Measurements from ENCODE around the gene LGI1.

The LGI1 gene

DNA sequence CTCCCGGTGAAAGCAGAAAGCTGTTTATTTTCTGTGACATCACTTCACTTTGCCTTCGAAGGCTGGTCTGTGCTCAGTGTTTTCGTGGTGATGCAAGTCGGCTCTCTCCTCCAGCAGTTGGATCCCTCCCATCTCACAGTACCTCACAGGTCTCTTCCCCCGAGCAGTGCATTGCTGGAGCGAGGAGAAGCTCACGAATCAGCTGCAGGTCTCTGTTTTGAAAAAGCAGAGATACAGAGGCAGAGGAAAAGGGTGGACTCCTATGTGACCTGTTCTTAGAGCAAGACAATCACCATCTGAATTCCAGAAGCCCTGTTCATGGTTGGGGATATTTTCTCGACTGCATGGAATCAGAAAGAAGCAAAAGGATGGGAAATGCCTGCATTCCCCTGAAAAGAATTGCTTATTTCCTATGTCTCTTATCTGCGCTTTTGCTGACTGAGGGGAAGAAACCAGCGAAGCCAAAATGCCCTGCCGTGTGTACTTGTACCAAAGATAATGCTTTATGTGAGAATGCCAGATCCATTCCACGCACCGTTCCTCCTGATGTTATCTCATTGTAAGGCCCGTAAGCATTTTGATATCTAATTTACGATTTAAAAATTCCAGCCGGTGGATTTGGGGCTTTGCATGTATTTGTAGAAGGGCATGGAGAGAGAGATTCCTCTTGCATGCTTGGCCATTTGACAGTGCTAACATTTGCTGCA lies at the start of gene LGI1:
Gene LGI1 (plus strand): TSS at position 136 of the 707 bp plus-strand sequence. CDS start 209 bp downstream, at position 345.
- DNase-seq, result no peak

- no peak for DNase-seq
Measured at GRCh38 chr10:93710333-93710909, 47.3 kb upstream of the LGI1 start.

- DNase-seq, result no peak
Measured at GRCh38 chr10:93711891-93712290, 45.8 kb upstream of the LGI1 start.

GRCh38 chr10:93712593-93712992 lies 45.1 kb upstream of the LGI1 start:
- DNase-seq, result no peak

- no peak for DNase-seq
Measured at GRCh38 chr10:93715345-93715744, 42.4 kb upstream of the LGI1 start.

DNA sequence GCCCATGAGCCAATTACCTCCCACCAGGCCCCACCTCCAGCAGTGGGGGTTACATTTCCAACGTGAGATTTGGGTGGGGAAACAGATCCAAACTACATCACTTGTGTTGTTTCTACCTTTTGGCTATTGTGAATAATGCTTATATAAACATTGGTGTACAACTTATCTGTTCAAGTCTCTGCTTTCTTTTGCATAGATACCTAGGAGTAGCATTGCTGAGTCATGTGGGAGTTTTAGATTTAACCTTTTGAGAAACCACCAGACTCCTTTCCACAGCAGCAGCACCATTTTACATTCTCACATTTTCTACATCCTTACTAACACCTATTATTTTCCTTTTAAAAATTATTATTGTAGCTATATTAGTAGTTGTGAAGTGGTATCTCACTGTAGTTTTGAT lies 41.0 kb upstream of the LGI1 start:
- DNase-seq, result no peak

GRCh38 chr10:93718937-93719725 lies 38.6 kb upstream of the LGI1 start:
- no peak for DNase-seq

- DNase-seq, result no peak
Measured at GRCh38 chr10:93719901-93720300, 37.8 kb upstream of the LGI1 start.

DNA sequence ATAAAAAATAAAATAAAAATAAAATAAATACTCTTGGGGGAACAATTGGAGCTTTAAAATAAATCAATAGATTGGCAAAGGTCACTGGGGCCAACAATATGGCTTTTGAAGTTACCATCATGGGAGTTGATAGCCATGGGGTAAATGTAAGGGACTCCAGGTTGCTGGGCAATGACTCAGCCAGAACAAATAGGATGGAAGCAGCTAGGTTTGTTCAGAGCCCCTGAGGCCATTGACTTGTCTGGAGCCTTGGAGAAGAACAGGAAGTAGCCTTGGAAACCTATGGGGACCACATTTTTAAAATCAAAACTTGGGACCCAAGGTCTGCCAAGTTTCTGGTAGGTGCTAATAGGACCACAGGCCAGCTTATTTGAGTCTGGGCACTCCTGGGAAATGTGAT lies 35.2 kb upstream of the LGI1 start:
- no peak for DNase-seq

DNA sequence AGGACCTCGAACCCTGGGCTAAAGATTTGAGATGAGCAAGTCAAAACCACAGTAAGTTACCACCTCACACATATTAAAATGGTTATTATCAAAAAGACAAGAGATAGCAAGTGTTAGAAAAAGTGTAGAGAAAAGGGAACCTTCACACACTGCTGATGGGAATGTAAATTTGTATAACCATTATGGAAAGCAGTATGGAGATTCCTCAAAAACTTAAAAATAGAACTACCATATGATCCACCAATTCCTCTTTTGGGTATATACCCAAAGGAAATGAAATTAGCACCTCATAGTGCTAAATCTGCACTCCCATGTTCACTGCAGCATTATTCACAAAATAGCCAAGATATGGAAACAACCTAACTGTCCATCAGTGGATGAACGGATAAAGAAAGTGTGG lies 34.6 kb upstream of the LGI1 start:
- DNase-seq, result no peak

GRCh38 chr10:93726024-93726423 lies 31.7 kb upstream of the LGI1 start:
- no peak for DNase-seq

GRCh38 chr10:93741367-93741766 lies 16.4 kb upstream of the LGI1 start:
- DNase-seq, result no peak

DNA sequence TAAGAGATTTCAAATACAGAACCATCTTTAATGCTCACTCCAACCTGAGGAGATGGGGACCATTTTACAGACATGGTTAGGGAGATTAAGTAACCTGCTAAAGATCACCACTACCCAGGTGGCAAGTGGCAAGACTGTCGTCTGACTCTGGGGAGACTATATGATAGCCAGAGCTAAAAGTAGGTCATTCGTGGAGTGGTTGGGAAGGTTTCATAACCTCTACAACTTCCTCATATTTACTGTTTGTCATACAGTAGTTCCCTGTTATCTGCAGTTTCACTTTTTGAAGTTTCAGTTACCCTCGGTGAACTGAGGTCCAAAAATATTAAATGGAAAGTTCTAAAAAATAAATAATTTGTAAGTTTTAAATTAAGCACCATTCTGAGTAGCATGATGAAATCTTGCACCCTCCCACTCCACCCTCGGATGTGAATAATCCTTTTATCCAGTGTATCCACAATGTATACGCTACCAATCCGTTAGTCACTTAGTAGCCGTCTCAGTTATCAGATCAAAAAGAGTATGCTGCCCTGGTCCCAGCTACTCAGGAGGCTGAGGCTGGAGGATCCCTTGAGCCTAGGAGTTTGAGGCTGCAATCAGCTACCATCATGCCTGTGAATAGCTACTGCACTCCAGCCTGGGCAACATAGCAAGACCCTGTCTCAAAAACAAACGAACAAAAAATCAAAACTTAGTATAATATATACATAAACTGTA lies 14.9 kb upstream of the LGI1 start:
- no peak for DNase-seq

GRCh38 chr10:93745408-93746065 lies 12.2 kb upstream of the LGI1 start:
- DNase-seq, result peak in 1 of 2 experiments; percentile 1

DNA sequence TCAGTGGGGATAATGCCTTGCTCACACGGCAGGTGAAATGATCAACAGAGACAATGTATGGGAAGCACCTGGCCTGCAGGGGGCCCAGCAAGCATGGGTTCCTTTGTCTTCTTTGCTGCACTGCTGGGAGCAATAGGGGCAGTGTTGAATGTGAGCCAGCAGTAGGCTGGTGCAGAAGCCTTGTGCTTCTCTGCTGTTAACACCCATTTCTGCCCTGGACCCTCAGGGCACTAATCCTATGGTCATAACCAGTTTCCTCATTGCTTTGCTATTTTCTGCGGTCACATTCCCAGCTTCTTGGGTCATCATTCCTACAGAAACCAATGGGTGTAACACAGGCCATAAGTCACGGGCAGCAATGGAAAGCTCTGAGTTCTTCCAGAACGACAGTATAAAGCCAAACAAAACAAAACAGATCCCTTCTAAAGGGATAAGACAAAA lies 10.9 kb upstream of the LGI1 start:
- peak; percentile 20 to 74 for DNase-seq

GRCh38 chr10:93749218-93749799 lies 8.4 kb upstream of the LGI1 start:
- DNase-seq, result no peak

GRCh38 chr10:93751124-93751523 lies 6.6 kb upstream of the LGI1 start:
- no peak for DNase-seq

GRCh38 chr10:93751832-93752231 lies 5.9 kb upstream of the LGI1 start:
- peak in 1 of 2 experiments; percentile 20 for DNase-seq

GRCh38 chr10:93752761-93753160 lies 5.0 kb upstream of the LGI1 start:
- DNase-seq, result peak in 1 of 2 experiments; percentile 39

DNA sequence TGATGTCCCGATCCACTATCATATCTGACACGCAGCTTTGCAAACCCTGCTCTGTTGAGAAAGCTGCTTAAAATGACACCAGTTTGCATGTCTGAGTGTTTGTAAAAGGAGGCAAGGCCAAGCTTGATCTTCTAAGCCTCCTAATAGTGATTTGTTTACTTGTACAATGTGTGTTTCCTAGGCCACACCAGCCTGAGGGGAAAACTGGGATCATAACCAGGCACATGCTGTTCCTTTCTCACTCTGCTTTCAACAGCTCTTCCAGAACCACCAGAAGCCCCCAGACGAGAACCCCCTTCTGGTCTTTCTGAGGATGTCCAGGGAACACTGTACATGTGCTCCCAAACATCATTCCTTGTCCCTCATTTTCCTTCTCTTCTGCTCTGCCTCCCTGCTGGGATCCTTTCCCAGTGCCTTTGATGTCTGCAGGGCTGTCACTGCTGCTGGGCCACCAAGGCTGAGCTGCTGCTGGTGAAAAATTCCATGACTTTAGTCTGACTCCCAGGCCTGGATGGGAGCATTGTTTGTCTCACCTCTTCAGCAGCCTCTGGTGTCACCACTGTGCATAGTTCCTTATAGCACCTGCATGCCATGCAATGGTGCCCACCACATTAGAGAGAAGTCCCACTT lies 4.0 kb upstream of the LGI1 start:
- DNase-seq, result no peak

GRCh38 chr10:93754761-93755160 lies 3.0 kb upstream of the LGI1 start:
- DNase-seq, result no peak
